ENCODE results near the gene REG3G.

The REG3G gene

DNA sequence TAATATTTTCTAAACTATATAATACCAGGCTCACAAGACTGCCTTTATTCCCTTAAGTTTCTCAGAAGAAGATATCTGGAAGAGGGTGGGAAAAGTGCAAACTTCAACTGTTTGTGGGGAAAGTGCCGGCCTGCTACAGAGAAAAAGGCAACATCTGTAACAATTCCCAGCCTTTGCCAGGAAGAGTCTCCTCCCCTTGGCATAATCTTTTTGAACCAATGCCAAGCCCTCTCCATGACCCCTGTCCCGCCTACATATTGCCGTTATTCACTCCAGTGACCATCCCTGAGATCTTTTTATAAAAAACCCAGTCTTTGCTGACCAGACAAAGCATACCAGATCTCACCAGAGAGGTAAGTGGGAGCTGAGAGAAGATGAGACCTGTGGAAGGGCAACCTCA lies at the start of gene REG3G:
REG3G (plus strand) TSS at position 282 of the 400 bp plus-strand sequence. CDS start 392 bp downstream, outside the sequence.
- no peak for DNase-seq (ENCODE audit: extremely low read depth in 1 of 2, low read depth in 1 of 2)

DNA sequence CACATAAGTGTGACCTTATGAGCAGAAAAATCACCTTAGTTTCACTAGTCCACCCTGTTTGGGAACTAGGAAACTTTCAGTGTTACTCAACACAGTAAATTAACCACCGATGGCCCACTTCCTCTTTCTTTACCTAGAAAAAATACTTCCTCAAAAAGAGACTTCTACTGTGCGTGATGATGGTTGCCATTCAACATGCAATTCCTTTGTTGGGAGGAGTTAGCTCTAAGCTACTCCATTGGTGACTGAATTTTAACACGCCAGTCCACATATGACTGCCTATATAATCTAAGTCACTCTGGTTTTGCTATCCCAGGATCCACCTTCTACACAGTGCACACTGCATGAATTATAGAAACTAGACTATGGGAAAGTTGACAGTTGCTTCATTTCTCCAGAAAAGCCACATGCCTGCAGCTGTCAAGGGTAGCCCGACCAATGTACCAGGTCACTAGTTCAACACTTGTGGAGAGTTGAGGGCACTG lies 47.8 kb upstream of the REG3G start:
- no peak for DNase-seq (ENCODE audit: extremely low read depth in 1 of 2, low read depth in 1 of 2)

DNA sequence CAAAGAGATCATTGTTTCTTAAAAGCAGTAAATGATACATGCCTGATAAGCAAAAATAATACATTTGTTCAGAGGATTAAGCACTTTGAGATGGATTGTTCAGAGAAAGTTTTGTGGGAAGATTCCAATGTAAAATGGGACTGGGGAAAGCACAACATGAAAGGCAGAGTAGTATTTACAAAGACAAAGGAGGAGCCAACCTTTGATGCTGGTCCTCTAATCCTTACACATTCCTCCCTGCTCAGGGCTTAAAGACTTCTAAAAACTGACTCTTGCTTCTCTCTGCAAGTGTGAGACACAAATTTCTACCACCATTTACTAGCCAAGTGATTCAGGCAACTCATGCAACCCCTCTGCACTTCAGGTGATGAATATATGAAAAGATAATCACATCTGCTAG lies 47.2 kb upstream of the REG3G start:
- DNase-seq (ENCODE audit: extremely low read depth in 1 of 2, low read depth in 1 of 2), result no peak

DNA sequence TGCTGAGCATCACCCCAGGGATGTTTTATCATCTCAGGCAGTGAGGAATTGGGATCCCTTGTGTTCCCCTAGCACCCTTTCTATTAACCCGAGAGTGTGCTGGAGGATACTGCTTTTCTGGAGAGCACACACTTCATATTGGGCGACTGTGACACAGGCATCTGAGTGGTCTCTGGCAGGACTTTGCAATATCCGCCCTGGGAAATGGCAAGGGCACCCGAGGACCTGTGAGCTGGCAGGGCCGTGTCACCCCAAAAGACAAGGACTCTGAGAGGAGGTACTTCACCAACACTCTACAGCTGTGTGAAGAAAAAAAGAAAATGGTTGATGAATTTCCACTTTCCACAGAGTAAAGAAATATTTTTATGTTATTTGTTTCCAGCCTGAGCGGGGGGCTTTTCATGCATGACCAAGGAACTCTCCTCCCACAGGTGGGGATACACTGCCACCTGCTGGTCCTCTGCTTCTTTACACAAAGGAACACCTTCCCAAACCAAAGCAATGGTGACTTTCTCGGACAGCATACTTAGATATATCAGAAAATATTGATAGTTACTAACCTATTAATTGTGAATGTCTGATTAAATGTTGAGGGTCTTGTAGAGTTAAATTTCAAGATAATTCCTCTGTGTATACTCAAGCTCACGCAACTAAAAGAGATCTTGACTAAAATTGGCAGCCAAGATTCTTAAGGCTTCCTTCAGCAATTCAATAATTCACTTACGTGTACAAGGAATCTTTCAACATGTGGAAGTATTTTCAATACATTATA lies 45.9 kb upstream of the REG3G start:
- no peak for DNase-seq (ENCODE audit: extremely low read depth in 1 of 2, low read depth in 1 of 2)

DNA sequence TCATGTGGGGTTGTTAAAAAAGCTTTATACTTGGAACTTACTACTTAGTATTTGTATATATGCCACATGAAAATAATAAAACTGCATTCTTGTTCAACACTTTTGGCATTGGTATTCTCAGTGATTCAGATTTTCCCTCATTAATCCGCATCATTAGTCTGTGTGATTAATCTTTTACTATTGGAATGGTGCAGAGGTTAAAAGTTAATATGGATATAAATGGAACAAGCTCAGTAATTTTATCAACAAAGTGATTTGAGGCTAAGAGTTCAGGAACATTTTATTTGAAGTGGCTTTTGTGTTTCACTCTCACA lies 45.4 kb upstream of the REG3G start:
- DNase-seq (ENCODE audit: extremely low read depth in 1 of 2, low read depth in 1 of 2), result no peak

DNA sequence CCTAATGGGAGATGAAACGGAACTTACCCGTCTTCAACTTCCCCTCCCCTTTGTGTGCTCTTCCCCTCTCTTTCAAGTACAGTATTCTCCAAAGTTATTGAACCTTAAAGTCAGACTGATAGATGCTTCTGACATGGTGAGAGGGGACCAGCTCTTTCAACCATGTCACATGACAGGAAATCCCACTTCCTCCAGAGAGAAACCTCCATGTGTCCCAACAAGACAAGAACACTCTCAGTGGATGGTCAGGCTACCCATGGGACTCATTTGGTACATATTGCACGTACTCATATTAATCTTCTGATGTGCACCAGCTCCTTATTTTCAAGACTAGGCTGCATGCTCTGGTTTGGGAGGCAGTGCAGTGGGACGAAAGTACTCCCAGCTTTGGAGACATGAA lies 44.6 kb upstream of the REG3G start:
- no peak for DNase-seq (ENCODE audit: extremely low read depth in 1 of 2, low read depth in 1 of 2)

DNA sequence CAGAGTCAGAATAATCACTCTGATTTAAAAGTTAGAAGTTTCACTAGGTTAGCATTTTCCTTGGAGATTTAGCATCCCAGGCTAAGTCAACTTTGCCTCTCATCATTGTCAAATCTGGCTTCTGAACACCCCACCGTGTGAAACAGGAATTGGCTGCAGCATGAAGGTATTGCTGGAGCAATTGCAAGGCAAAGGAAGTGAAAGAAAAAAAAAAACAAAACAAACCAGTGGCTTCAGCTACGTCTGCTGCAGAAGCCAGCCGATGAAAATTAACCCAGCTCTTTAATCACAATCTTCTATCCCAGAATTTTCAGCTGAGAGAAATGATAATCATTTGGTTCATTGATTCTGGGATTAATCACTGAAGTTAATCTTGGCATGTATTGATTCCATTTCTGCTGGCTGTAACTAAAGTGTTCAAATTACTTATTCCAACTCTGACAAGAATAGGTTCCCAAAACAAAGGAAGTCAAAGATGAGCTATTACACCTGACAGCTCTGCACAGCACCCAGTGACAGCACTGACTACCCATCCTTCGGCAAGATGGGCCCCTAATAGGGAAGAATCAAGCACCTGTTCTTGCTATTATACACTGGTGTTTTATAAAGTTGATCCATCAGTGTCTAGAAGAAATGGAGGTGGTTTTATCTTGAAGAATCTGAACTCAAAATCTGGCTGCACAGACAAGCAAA lies 42.7 kb upstream of the REG3G start:
- DNase-seq (ENCODE audit: extremely low read depth in 1 of 2, low read depth in 1 of 2), result no peak

DNA sequence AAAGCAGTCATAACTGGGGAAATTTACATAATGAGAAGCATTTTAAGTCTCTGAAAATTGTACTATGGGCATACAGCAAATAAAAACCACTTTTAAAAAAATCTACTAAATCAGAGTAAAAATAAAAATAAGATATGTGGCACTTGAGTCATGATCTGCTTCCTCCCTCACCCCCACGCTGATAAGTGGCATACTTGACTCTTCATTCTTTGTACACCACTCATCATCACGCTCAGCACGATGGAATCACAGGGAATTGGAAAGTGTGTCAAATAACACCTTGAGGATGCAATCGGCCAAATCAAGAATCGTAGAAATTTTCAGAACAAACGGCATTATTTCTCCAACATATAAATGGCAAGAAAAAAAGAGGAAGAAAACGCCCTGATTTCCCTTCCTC lies 41.1 kb upstream of the REG3G start:
- no peak for DNase-seq (ENCODE audit: extremely low read depth in 1 of 2, low read depth in 1 of 2)

DNA sequence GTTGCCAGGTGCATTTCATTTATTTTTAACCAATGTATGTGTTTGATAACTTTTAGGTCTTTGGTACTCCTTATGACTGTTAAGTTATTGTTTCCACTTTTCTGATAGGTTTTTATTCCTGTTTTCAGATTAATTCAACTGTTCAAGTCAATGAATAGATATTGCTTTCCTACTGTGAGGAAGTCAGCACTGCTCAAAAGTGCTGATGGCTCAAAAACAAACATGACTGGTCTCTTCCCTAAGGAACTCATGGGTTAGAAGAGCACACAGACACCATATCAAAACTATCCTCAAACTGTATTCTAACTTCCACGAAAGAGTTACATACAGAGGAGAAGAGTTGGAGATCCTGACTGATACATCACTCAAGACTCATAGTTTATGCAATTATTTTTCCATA lies 39.9 kb upstream of the REG3G start:
- no peak for DNase-seq (ENCODE audit: extremely low read depth in 1 of 2, low read depth in 1 of 2)

DNA sequence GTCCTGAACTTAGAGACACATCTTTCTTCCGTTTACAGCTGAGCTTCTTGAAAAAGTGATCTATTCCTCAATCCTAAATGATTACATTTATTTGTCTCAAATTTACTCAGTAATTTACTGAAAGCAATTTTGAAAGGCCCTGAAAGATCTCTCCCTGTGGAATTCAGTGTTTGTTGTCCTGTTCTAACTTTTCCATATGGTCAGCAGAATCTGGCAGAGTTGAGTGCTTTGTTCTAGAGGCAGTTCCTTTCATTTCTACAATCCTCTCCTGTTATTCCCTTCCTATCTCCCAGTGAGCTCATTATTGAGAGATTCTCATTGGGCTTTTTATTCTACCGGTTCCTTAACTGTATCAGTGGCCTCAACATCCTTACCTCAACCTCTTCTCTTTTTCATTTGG lies 36.5 kb upstream of the REG3G start:
- DNase-seq (ENCODE audit: extremely low read depth in 1 of 2, low read depth in 1 of 2), result no peak

DNA sequence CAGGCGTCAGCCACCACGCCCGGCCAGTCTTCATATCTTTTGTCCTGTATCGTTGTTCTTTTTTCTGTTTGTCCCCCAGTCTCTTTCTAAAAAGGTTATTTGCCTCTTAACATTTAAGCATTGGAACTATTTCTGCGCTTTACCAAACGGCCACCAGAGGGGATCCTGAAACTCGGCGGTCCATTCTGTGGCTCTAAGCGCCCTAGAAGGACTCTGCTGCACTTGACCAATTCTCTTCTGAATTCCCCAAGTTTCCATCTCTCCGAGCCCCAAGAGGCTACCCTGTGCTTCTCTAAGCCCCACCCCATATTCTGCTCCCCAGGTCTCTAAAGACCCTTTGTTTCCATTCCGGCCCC lies 33.1 kb upstream of the REG3G start:
- DNase-seq (ENCODE audit: extremely low read depth in 1 of 2, low read depth in 1 of 2), result no peak

DNA sequence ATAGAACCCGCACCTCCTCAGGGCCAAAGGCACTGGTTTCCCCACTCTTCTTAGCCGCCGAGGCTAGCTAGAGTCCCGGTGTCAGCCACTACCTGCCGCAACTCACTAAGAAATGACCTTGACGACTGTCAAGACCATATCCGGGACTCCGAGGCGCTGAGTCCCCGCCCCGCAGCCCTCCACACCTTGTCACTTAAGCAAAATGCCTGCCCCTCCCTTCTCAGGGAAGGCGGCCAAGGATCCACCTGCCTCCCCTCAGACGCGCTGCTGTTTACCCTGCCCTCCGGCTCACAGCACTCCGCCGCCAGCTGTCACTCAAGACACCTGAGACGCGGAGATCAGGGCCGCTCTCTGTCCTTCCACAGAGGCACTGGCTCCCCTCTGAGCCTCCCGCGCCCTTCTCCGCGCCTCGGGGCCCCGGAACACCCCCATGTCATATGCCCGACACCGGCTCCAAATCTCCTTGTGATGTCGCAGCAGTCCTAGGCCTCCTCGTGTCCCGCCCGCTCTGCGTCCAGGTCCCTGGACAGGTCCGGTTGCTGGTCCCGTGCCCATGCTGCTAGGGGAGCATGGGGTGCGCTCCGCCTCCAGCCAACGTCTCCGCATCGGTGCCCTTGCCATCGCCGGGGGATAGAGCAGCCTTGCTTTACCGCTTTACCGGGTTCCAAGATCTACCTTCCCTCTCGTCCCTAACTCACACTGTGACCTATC lies 32.5 kb upstream of the REG3G start:
- DNase-seq (ENCODE audit: extremely low read depth in 1 of 2, low read depth in 1 of 2), result no peak

DNA sequence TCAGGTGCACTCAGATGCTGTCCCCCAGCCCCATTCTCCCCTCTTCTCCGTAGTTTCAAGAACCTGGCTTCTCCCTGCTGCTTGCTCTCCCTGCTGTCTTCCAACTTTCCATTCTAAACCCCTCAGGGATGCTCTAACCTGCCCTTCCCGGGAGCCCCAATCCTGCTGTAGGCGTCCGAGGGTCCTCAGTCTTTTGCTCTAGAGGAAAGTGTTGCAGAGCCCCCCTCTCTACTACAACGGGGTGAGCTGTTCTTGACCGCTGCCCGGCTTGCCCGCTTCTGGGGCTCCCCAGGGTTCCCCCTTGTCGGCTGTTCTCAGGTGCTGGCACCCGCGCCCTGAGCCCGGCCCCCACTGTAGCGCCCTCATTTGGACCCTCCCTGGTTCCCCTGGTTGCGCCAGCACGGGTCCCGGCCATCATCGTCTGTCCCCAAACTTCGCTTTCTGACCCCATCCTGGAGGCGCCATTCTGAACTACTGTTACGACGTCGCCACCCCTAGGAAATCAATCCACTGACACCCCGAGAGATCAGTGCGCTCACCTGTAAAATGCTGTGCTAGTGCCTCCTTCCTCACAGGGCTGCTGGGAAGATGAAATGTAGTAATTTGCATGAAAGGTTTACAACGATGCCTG lies 31.9 kb upstream of the REG3G start:
- no peak for DNase-seq (ENCODE audit: extremely low read depth in 1 of 2, low read depth in 1 of 2)

DNA sequence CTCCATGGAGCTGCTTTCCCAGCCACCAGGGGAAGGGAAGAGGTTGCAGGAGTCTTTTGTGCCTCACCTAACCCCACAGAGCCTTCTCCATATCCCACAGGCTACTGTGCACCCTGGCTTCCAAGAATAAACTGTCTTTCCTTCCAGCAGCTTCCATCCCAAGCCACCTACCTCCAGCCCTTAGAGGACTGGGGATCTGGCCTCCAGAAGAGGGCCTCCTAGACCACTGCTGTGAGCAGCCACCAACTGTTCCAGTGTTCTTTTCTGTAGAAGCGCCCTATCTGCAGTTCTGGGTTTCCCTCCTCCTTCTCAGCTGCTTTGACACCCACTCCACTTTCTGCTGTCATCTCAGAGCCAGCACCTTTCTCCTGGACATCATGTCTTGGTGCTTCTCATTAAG lies 30.7 kb upstream of the REG3G start:
- no peak for DNase-seq (ENCODE audit: extremely low read depth in 1 of 2, low read depth in 1 of 2)

DNA sequence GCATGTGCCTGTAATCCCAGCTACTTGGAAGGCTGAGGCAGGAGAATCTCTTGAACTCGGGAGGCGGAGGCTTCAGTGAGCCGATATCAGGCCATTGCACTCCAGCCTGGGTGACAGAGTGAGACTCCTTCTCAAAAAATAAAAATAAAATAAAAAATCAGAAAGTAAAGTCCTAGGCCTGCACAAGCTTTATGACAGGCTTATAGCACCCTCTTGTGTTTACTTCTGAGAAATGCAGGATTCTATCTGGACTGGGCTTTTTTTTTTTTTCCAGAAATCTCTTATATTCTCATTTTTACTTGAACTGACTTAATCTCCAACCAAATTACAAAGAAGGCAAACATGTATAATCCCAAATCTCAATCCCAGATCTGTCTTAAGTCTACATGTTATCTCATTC lies 26.1 kb upstream of the REG3G start:
- DNase-seq (ENCODE audit: extremely low read depth in 1 of 2, low read depth in 1 of 2), result no peak

DNA sequence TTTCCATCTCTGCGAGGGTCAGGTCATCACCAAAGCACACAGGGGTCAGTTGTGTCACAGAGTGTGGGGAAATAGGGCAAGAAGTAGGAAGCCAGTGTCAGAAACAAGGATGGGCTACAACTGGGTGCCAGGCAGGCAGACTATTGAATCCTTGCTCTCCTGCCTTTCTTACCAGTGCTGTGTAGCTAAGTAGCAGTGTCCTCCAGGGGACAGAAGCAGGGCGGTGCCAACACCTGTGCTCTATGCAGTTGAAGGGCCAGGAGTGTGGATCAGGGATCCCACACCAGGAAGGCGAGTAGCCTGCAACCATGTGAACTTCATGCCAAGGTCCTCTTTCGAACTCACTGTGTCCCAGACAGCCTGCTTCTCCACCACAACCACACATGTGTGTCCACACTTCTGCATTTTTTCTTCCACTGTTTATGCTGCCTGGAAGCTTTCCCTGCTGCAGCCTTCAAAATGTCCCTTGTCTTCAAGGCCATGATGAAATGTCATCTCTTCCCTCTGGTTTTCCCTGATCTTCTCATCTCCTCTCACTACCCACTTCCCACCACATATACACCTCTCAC lies 25.4 kb upstream of the REG3G start:
- no peak for DNase-seq (ENCODE audit: extremely low read depth in 1 of 2, low read depth in 1 of 2)

DNA sequence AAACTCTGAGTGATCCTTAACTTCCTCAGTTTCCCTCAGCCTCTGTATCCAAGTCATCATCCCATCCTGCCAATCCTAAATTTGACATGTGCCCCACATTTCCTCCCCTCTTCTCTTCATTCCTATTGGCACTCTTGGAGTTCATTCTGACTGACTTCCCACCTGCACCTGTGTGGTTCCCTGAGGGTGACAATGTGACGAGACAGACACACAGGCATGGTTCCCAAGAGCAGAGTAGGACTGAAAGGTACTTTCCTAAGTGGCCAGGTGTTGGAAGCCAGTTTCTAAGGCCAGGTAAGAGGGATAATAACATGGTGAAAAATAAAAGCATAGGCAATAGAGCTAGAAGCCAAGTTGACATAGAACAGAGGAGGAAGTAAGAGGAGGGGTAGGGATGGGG lies 24.2 kb upstream of the REG3G start:
- DNase-seq (ENCODE audit: extremely low read depth in 1 of 2, low read depth in 1 of 2), result no peak

DNA sequence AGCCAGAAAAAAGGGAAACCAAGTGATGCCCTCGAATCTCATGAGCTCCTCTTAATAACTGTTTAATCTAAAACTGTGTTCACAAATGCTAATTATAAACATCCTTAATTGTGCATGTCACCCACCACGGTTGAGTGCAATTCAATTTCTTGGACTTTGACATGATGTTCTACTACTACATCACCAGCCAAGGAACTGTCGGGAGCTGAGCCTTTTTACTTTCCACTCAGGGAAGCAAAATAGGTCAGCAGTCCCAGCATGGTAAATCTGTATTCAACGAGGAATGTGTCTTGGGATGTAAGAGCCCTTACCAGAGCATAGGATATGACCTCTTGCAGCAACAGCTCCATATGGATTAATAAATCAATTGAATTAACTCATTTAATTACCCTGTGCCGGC lies 20.8 kb upstream of the REG3G start:
- DNase-seq (ENCODE audit: extremely low read depth in 1 of 2, low read depth in 1 of 2), result no peak

DNA sequence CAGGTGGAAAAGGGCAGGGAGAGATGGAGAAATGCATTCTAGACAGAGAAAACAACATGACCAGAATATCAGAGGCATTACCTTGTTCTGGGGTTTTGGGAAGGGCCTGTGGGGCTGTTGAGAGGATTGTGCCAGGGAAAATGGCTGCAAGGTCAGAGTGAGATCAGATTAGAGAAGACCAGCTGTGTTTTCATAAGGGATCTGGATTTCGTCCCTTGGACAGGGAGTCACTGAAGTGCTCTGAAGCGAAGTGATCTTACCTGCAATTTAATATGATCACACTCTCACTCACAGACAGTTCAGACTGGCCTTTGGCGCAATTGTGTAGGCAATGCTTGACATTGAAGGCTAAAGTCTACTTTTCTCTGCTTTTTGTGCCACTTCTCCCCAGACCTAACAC lies 20.3 kb upstream of the REG3G start:
- DNase-seq (ENCODE audit: extremely low read depth in 1 of 2, low read depth in 1 of 2), result no peak

DNA sequence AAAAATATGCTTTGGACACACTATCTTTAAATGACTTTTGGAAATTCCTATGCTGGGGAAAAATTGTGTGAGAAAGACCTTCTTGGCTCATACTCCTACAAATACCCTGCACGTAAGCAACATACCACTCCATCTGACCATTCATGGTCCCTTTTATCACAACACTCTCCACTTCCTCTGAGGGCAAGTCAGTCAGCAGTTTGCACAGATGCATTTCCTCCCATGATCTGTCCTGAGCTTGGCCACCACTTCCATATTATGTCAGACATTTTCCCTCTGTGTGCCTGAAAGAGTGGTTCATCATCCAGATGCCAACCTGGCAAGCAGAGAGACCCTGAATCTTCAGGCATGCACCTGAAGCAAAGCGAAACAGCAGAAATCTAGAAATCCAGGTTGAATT lies 16.1 kb upstream of the REG3G start:
- no peak for DNase-seq (ENCODE audit: extremely low read depth in 1 of 2, low read depth in 1 of 2)

DNA sequence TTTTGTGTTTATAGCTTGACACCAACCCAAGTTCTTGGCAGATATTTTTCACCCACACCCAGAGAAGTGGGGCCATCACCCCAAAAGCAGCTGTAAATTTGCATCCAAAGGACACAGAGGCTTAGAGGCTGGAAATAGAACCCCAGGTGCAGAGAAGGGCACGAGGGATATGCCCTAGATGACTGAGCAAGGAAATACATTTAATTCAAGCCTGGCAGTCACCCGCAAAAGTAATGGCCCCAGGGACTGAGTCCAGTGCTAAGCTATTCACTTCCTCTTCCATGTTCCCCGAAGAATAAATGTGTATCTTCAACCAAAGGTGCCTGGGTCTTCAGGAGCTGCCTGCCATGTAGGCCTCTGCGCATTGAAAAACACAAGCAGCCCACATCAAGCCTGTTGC lies 14.0 kb upstream of the REG3G start:
- no peak for DNase-seq (ENCODE audit: extremely low read depth in 1 of 2, low read depth in 1 of 2)
